ENCODE measurements around the gene TRIM32. TPM values are rescaled to one million over a fixed set of nuclear protein-coding genes. Genes with fewer than 3 reads are reported as not detected.

Gene TRIM32
- polyA plus RNA-seq (2013) = 4.4 TPM

- ChIA-PET POLR2A (no interaction called here), CTCF (interaction anchor here (0.7 kb wide), 1 partner anchor 12 kb away, joined by 4 read pairs; no protein-coding TSS in a partner anchor)
- H3K4me1 ChIP-seq (ENCODE audit: control extremely low read depth in 1 of 4, control insufficient read depth in 4 of 4, insufficient read depth in 4 of 4, low read length in 3 of 4) = peaks cover 0 to 17% (median 11%) of the 10 kb centered on the region in 4 experiments
- WGBS (ENCODE audit: insufficient coverage) = 0% methylated on average over 38 of the region's 54 CpGs
- DNase-seq = peak; percentile 84 to 91 (median 91)
- H3K4me3 ChIP-seq (ENCODE audit: control insufficient read depth in 1 of 7, extremely low read depth in 1 of 7, insufficient read depth in 4 of 7, low read depth in 2 of 7, low read length in 6 of 7) = peak within 1 kb of the TSS; percentile 40 to 84 (median 71)
- no peaks in the 10 kb centered on the region for H3K9me3 ChIP-seq (ENCODE audit: control extremely low read depth in 1 of 5, control insufficient read depth in 4 of 5, insufficient read depth in 2 of 5, low read depth in 1 of 5, low read length in 4 of 5)
- peak within 1 kb of the TSS in 1 of 2 experiments; percentile 4 for H3K27ac ChIP-seq (ENCODE audit: insufficient read depth in 1 of 2, low read depth in 1 of 2, low read length in 2 of 2, poor library complexity in 1 of 2, severe bottlenecking in 2 of 2)
- no peaks in the 10 kb centered on the region for H3K27me3 ChIP-seq (replicated peaks in 2 of 5; ENCODE audit: control insufficient read depth in 4 of 5, insufficient read depth in 5 of 5, low read length in 4 of 5)
- H3K36me3 ChIP-seq (ENCODE audit: control insufficient read depth in 4 of 4, insufficient read depth in 4 of 4, low read length in 3 of 4) = no peaks in the 10 kb centered on the region
These were observed at the start of gene TRIM32 for GRCh38 chr9:116687074-116687753. TSS of gene TRIM32 (plus strand) at chr9:116687305. CDS start at chr9:116697743, 10,438 bp downstream.

- H3K27me3 ChIP-seq (replicated peaks in 2 of 5; ENCODE audit: control insufficient read depth in 4 of 5, insufficient read depth in 5 of 5, low read length in 4 of 5) = no peaks in the 10 kb centered on the region
- H3K9me3 ChIP-seq (ENCODE audit: control extremely low read depth in 1 of 5, control insufficient read depth in 4 of 5, insufficient read depth in 2 of 5, low read depth in 1 of 5, low read length in 4 of 5) = no peaks in the 10 kb centered on the region
- H3K36me3 ChIP-seq (ENCODE audit: control insufficient read depth in 4 of 4, insufficient read depth in 4 of 4, low read length in 3 of 4) = no peaks in the 10 kb centered on the region
- DNase-seq = no peak
- H3K4me3 ChIP-seq (ENCODE audit: control insufficient read depth in 1 of 7, extremely low read depth in 1 of 7, insufficient read depth in 4 of 7, low read depth in 2 of 7, low read length in 6 of 7) = no peak overlapping the region
- ChIA-PET CTCF (no interaction called here), POLR2A (no interaction called here)
- no peaks in the 10 kb centered on the region for H3K4me1 ChIP-seq (ENCODE audit: control extremely low read depth in 1 of 4, control insufficient read depth in 4 of 4, insufficient read depth in 4 of 4, low read length in 3 of 4)
- H3K27ac ChIP-seq (ENCODE audit: insufficient read depth in 1 of 2, low read depth in 1 of 2, low read length in 2 of 2, poor library complexity in 1 of 2, severe bottlenecking in 2 of 2) = no peak overlapping the region
These were observed 47.8 kb upstream of the TRIM32 start for GRCh38 chr9:116639251-116639741.

GRCh38 chr9:116641292-116642059 lies 45.6 kb upstream of the TRIM32 start:
- CTCF ChIA-PET = no interaction called here
- H3K36me3 ChIP-seq (ENCODE audit: control insufficient read depth in 4 of 4, insufficient read depth in 4 of 4, low read length in 3 of 4) = no peaks in the 10 kb centered on the region
- no peak for DNase-seq
- no peaks in the 10 kb centered on the region for H3K4me1 ChIP-seq (ENCODE audit: control extremely low read depth in 1 of 4, control insufficient read depth in 4 of 4, insufficient read depth in 4 of 4, low read length in 3 of 4)
- no peaks in the 10 kb centered on the region for H3K9me3 ChIP-seq (ENCODE audit: control extremely low read depth in 1 of 5, control insufficient read depth in 4 of 5, insufficient read depth in 2 of 5, low read depth in 1 of 5, low read length in 4 of 5)
- H3K4me3 ChIP-seq (ENCODE audit: control insufficient read depth in 1 of 7, extremely low read depth in 1 of 7, insufficient read depth in 4 of 7, low read depth in 2 of 7, low read length in 6 of 7) = no peak overlapping the region
- POLR2A ChIA-PET = no interaction called here
- no peaks in the 10 kb centered on the region for H3K27me3 ChIP-seq (replicated peaks in 2 of 5; ENCODE audit: control insufficient read depth in 4 of 5, insufficient read depth in 5 of 5, low read length in 4 of 5)
- WGBS (ENCODE audit: insufficient coverage) = 100% methylated on average over 1 of the region's 2 CpGs
- no peak overlapping the region for H3K27ac ChIP-seq (ENCODE audit: insufficient read depth in 1 of 2, low read depth in 1 of 2, low read length in 2 of 2, poor library complexity in 1 of 2, severe bottlenecking in 2 of 2)

GRCh38 chr9:116643691-116644090 lies 43.4 kb upstream of the TRIM32 start:
- Histone ChIP-seq H3K27me3 (replicated peaks in 2 of 5; ENCODE audit: control insufficient read depth in 4 of 5, insufficient read depth in 5 of 5, low read length in 4 of 5) (no peaks in the 10 kb centered on the region), H3K27ac (ENCODE audit: insufficient read depth in 1 of 2, low read depth in 1 of 2, low read length in 2 of 2, poor library complexity in 1 of 2, severe bottlenecking in 2 of 2) (no peak overlapping the region), H3K36me3 (ENCODE audit: control insufficient read depth in 4 of 4, insufficient read depth in 4 of 4, low read length in 3 of 4) (no peaks in the 10 kb centered on the region), H3K4me3 (ENCODE audit: control insufficient read depth in 1 of 7, extremely low read depth in 1 of 7, insufficient read depth in 4 of 7, low read depth in 2 of 7, low read length in 6 of 7) (no peak overlapping the region), H3K9me3 (ENCODE audit: control extremely low read depth in 1 of 5, control insufficient read depth in 4 of 5, insufficient read depth in 2 of 5, low read depth in 1 of 5, low read length in 4 of 5) (no peaks in the 10 kb centered on the region), H3K4me1 (ENCODE audit: control extremely low read depth in 1 of 4, control insufficient read depth in 4 of 4, insufficient read depth in 4 of 4, low read length in 3 of 4) (no peaks in the 10 kb centered on the region)
- POLR2A ChIA-PET = no interaction called here
- CTCF ChIA-PET = no interaction called here
- 100% methylated on average over 1 of the region's 1 CpG for WGBS (ENCODE audit: insufficient coverage)
- no peak for DNase-seq

- Histone ChIP-seq H3K27ac (ENCODE audit: insufficient read depth in 1 of 2, low read depth in 1 of 2, low read length in 2 of 2, poor library complexity in 1 of 2, severe bottlenecking in 2 of 2) (no peak overlapping the region), H3K36me3 (ENCODE audit: control insufficient read depth in 4 of 4, insufficient read depth in 4 of 4, low read length in 3 of 4) (no peaks in the 10 kb centered on the region), H3K9me3 (ENCODE audit: control extremely low read depth in 1 of 5, control insufficient read depth in 4 of 5, insufficient read depth in 2 of 5, low read depth in 1 of 5, low read length in 4 of 5) (no peaks in the 10 kb centered on the region), H3K27me3 (replicated peaks in 2 of 5; ENCODE audit: control insufficient read depth in 4 of 5, insufficient read depth in 5 of 5, low read length in 4 of 5) (no peaks in the 10 kb centered on the region), H3K4me1 (ENCODE audit: control extremely low read depth in 1 of 4, control insufficient read depth in 4 of 4, insufficient read depth in 4 of 4, low read length in 3 of 4) (no peaks in the 10 kb centered on the region), H3K4me3 (ENCODE audit: control insufficient read depth in 1 of 7, extremely low read depth in 1 of 7, insufficient read depth in 4 of 7, low read depth in 2 of 7, low read length in 6 of 7) (no peak overlapping the region)
- DNase-seq = no peak
- CTCF ChIA-PET = interaction anchor here (4.3 kb wide), 1 partner anchor 1051 kb away, joined by 27 read pairs; no protein-coding TSS in a partner anchor
- POLR2A ChIA-PET = no interaction called here
- WGBS (ENCODE audit: insufficient coverage) = 93% methylated on average over 2 of the region's 2 CpGs
These were observed 42.9 kb upstream of the TRIM32 start for GRCh38 chr9:116644091-116644688.

- Histone ChIP-seq H3K4me1 (ENCODE audit: control extremely low read depth in 1 of 4, control insufficient read depth in 4 of 4, insufficient read depth in 4 of 4, low read length in 3 of 4) (no peaks in the 10 kb centered on the region), H3K9me3 (ENCODE audit: control extremely low read depth in 1 of 5, control insufficient read depth in 4 of 5, insufficient read depth in 2 of 5, low read depth in 1 of 5, low read length in 4 of 5) (no peaks in the 10 kb centered on the region), H3K36me3 (ENCODE audit: control insufficient read depth in 4 of 4, insufficient read depth in 4 of 4, low read length in 3 of 4) (no peaks in the 10 kb centered on the region), H3K4me3 (ENCODE audit: control insufficient read depth in 1 of 7, extremely low read depth in 1 of 7, insufficient read depth in 4 of 7, low read depth in 2 of 7, low read length in 6 of 7) (no peak overlapping the region), H3K27ac (ENCODE audit: insufficient read depth in 1 of 2, low read depth in 1 of 2, low read length in 2 of 2, poor library complexity in 1 of 2, severe bottlenecking in 2 of 2) (no peak overlapping the region), H3K27me3 (replicated peaks in 2 of 5; ENCODE audit: control insufficient read depth in 4 of 5, insufficient read depth in 5 of 5, low read length in 4 of 5) (no peaks in the 10 kb centered on the region)
- DNase-seq = peak; percentile 2 to 36 (median 19)
- CTCF ChIA-PET = interaction anchor here (1.0 to 4.3 kb wide), 4 partner anchors 19 to 1054 kb away, joined by 3 to 27 read pairs (median 4); no protein-coding TSS in a partner anchor
- WGBS (ENCODE audit: insufficient coverage) = 75% methylated on average over 1 of the region's 5 CpGs
- POLR2A ChIA-PET = no interaction called here
These were observed 40.2 kb upstream of the TRIM32 start for GRCh38 chr9:116646661-116647514.
